PC-9 (cell line): ENCODE results near the gene SLC25A20.

Source experiments
- EZH2 ChIP-seq: fragments of 200-600 bp; sonication (generic); IDR thresholded peaks from 2 replicates; pipeline ENCODE4 v1.8.0; 2017; ENCODE audit warnings: antibody characterized with exemption, low read depth
- TF ChIP-seq, protein P1 (sequence below): fragments of 200-600 bp; sonication (generic); conservative IDR thresholded peaks from 2 replicates; pipeline ENCODE4 v1.6.1; 2017; ENCODE audit warnings: mixed run types, antibody characterized with exemption, mild to moderate bottlenecking, moderate library complexity

DNA sequence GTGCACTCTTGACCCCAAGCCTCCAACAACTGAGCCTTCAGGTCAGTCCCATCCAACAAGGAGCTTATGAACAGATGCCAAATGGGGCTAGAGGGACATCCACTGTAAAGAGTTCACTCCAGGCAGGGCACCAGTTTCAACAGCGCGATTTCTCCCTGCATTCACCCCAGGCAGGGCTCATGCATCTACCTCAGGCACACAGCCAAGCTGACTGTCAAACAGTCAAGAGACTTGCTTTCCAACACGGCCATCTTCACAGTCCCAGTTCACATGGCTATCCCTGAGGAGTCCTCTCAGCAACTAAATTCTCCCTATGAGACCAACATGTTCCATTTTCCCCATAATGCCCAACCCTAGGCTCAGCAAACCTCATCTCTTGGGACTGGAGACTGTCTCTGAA lies 17.7 kb downstream of the SLC25A20 start:
- TF ChIP-seq, protein P1, sequence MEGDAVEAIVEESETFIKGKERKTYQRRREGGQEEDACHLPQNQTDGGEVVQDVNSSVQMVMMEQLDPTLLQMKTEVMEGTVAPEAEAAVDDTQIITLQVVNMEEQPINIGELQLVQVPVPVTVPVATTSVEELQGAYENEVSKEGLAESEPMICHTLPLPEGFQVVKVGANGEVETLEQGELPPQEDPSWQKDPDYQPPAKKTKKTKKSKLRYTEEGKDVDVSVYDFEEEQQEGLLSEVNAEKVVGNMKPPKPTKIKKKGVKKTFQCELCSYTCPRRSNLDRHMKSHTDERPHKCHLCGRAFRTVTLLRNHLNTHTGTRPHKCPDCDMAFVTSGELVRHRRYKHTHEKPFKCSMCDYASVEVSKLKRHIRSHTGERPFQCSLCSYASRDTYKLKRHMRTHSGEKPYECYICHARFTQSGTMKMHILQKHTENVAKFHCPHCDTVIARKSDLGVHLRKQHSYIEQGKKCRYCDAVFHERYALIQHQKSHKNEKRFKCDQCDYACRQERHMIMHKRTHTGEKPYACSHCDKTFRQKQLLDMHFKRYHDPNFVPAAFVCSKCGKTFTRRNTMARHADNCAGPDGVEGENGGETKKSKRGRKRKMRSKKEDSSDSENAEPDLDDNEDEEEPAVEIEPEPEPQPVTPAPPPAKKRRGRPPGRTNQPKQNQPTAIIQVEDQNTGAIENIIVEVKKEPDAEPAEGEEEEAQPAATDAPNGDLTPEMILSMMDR, result no peak
- no peak for TF ChIP-seq EZH2
